ENCODE data around the gene VSIG10L. TPM values are rescaled to one million over a fixed set of nuclear protein-coding genes. Genes with fewer than 3 reads are reported as not detected.

VSIG10L gene
- total RNA-seq, 4 donors from 2014 or later = 0.21 to 0.56 (median 0.28) TPM

DNA sequence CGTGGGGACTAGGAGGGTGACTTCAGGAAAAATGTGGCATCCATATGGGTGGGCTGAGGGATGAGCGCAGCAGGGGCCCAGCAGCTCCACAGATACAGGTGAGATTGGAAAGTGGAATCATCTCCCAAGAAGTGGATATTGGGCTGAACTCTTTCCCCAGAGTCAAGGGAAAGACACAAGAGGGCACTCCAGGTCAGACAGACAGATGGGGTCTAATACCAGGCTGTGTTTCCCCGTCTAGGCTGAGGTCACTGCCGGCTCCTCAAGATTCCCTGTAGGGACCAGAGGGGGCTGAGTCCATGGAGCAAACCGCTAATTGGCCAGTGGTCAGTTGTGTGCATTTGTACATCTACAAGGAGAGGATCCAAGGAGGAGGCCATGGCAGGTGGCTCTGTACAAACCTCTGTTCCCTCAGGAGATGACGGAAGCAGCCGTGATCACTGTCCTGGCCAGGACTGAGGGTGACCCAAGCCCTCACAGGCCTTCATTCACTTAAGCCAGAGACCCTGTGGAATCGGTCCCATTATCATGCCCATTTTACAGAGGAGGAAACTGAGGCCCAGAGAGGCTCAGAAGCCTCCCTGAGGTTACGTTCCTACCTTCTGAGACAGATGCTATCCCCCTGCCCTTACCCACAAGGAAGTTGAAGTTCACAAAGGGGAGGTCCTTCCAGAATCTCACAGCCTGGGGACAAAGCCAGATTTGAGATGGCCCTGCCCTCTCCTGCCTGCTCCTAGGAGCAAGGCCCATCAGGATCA lies 45.4 kb downstream of the VSIG10L start:
- no peaks in the 10 kb centered on the region for H3K9me3 ChIP-seq
- no peaks in the 10 kb centered on the region for H3K4me1 ChIP-seq
- H3K27me3 ChIP-seq = no peaks in the 10 kb centered on the region
- H3K27ac ChIP-seq = no peak overlapping the region
- no peak overlapping the region for H3K4me3 ChIP-seq (replicated peaks in 1 of 3)
- no peaks in the 10 kb centered on the region for H3K36me3 ChIP-seq
- 60 to 74% methylated on average over 7 to 9 of the region's 9 CpGs for WGBS, 2 donors
- TF ChIP-seq POLR2A (IDR thresholded peaks at IDR 0.05) = no peak
- TF ChIP-seq, protein P1, sequence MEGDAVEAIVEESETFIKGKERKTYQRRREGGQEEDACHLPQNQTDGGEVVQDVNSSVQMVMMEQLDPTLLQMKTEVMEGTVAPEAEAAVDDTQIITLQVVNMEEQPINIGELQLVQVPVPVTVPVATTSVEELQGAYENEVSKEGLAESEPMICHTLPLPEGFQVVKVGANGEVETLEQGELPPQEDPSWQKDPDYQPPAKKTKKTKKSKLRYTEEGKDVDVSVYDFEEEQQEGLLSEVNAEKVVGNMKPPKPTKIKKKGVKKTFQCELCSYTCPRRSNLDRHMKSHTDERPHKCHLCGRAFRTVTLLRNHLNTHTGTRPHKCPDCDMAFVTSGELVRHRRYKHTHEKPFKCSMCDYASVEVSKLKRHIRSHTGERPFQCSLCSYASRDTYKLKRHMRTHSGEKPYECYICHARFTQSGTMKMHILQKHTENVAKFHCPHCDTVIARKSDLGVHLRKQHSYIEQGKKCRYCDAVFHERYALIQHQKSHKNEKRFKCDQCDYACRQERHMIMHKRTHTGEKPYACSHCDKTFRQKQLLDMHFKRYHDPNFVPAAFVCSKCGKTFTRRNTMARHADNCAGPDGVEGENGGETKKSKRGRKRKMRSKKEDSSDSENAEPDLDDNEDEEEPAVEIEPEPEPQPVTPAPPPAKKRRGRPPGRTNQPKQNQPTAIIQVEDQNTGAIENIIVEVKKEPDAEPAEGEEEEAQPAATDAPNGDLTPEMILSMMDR (IDR thresholded peaks at IDR 0.05) = no peak
- DNase-seq = no peak
- intact Hi-C loops (cut with DNase I) = no loop called here

DNA sequence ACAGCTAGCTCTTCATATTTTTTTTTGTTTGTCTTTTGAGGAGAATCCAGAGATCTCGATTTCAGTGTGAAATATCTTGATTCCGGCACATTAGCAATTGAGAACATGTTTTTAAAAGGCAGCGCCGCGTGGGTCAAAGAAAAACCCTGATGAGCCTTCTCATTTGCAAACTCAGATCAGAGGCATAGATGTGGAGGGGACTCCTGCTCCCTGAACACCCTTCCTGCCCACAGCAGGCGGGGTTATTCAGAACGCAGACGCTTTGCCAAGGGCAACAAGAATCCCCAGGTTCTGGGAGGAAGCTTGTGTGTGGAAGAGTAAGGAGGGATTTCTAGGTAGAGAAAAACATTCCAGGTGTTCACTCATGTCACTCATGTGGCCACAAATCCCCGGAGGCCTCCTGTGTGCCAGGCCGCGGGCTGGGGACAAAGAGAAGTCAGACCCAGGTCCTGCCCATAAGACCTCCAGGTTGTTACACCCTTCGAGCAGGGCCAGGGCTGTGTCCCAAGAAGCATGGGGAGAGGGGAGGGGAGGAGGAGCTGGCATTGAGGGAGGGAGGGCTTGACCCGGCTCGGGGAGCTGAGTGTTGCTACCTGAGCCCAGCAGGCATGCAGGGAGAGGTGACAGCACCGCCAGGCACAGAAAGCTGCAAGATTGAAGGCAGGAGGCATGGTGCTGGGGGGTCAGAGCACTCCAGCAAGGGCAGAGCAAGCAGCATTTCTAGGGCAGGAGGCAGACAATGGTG lies 46.4 kb downstream of the VSIG10L start:
- WGBS, 2 donors = 23 to 26% methylated on average over 14 to 15 of the region's 15 CpGs
- DNase-seq = no peak
- H3K4me3 ChIP-seq (replicated peaks in 1 of 3) = no peak overlapping the region
- H3K9me3 ChIP-seq = no peaks in the 10 kb centered on the region
- intact Hi-C loops (cut with DNase I) = no loop called here
- no peak overlapping the region for H3K27ac ChIP-seq
- no peaks in the 10 kb centered on the region for H3K36me3 ChIP-seq
- H3K4me1 ChIP-seq = no peaks in the 10 kb centered on the region
- TF ChIP-seq POLR2A (IDR thresholded peaks at IDR 0.05) = no peak
- TF ChIP-seq, protein P1 (IDR thresholded peaks at IDR 0.05) = no peak
- H3K27me3 ChIP-seq = no peaks in the 10 kb centered on the region

DNA sequence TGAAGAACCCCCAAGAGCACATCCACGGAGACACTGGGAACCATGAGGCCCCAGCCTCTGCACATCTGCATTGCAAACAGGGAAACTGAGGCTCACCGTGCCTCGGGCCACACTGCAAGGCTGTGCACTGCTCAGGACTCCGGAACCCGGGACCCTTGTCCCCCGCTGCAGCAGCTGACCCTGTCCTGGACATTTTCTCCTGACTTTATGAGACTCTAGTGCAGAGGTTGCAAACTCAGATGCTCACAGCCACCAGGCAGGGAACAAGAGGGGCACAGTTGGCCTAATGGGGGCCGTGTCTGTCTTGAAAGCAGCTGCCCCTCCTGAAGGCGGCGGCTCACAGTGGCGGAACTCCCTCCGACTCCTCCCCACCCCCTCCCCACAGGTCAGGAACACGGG lies 47.0 kb downstream of the VSIG10L start:
- Histone ChIP-seq H3K36me3 (no peaks in the 10 kb centered on the region), H3K4me3 (replicated peaks in 1 of 3) (no peak overlapping the region), H3K4me1 (no peaks in the 10 kb centered on the region), H3K27me3 (no peaks in the 10 kb centered on the region), H3K27ac (no peak overlapping the region), H3K9me3 (no peaks in the 10 kb centered on the region)
- 40 to 43% methylated on average over 6 to 7 of the region's 12 CpGs for WGBS, 2 donors
- DNase-seq = no peak
- TF ChIP-seq, protein P1 (IDR thresholded peaks at IDR 0.05) = no peak
- no peak for TF ChIP-seq POLR2A (IDR thresholded peaks at IDR 0.05)
- intact Hi-C loops (cut with DNase I) = no loop called here

DNA sequence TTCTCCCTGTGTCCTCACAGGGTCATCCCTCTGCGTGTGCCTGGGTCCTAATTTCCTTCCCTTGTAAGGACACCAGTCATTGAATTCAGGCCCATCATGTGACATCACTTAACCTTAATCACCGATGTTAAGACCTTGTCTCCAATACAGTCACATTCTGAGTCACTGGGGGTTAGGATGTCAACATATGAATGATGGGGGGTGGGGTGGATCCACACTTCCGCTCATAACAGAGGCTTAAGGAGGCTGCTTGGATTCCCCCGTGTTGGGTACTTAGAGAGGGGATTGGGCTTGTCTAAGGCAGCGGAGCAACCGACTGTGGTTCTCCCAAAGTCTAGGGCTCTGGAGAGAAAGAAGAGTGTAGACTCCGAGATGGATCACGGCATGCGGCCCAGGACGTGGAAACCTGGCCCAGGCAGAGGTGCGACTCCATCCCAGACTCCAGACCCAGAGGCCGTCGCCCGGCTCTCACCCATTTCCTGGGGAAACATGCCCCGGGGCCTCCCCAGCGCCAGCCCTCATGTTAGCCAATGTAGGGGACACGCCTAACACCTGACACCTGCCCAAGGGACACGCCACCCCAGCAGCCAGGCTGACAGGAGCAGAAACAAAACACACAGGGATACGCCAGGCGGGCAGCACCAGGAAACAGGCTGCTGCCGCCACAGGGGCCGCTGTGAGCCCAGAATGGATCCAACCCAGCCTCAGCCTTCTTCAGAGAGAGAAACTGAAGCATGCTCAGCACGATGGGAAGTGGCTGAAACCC lies 47.5 kb downstream of the VSIG10L start:
- Histone ChIP-seq H3K9me3 (no peaks in the 10 kb centered on the region), H3K27me3 (no peaks in the 10 kb centered on the region), H3K4me1 (no peaks in the 10 kb centered on the region), H3K4me3 (replicated peaks in 1 of 3) (no peak overlapping the region), H3K36me3 (no peaks in the 10 kb centered on the region), H3K27ac (no peak overlapping the region)
- no peak for DNase-seq
- intact Hi-C loops (cut with DNase I) = no loop called here
- TF ChIP-seq, protein P1 (IDR thresholded peaks at IDR 0.05) = no peak
- no peak for TF ChIP-seq POLR2A (IDR thresholded peaks at IDR 0.05)
- 80 to 82% methylated on average over 13 of the region's 23 CpGs for WGBS, 2 donors
